Eye (tissue), 1 donor: Measurements from ENCODE around the gene TAS2R41.
"Not testable (repeated sequence)": the region's sequence is repeated elsewhere in the genome, so short reads cannot be mapped to it uniquely, and the experiment has no call there.

Experiments used
- DNase-seq: peaks from one replicate; pipeline ENCODE4 v3.0.0-alpha.2; 2015

The TAS2R41 gene

DNA sequence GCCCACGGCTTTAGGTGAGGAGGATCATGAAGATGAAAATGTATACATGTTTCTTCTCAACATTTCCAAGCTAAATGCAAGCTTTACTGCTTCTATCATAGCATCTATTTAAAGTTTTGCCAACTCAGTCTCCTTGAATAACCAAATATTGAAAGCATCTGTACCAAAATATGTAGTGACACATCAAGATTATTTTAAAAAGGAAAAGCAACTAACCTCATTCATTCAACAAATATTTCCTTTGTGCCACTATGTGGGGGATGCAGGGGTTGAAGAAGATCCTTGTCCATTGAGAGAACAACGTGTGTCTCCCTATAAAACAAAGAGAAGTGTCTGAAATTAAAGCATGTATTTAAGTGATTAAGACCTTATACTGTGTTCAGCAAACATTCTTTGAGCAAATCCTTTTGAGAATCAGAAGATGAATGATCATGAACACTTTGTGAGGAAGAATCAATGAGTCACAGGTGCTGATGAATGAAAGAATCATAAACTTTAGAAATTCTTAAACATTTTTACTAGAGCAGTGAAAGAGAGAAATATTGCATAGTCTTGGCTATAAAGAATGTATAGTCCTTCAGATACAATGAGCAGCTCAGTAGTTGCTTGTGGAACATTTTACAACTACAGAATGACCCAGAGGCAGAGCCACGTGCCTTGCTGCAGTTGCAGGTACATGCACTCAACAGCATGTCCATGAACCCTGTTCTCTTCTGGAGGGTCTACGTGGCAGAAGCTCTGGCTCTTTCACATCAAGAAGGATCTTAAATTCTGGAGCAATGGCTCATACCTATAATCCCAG, 20.5 kb upstream of the TAS2R41 start:
- no peak for DNase-seq

DNA sequence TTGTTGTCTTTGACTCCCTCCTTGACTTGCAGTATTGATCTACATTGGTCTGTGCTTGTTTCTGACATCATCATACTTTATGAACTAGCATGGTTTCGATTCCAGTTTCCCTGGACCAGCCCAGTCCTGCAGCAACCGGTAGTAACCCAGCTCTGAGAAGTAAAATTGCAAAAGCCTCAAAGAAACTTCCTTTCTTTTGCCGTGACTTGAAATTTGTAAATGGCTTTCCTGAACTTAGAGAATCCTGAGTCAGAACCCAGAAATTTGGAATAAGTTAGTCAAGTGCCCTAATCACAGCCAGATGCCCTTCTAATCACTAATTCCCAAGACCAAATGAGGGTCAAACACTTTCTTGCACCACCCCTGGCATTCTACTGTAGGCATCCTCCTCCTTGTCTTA, 19.4 kb upstream of the TAS2R41 start:
- DNase-seq, result no peak

DNA sequence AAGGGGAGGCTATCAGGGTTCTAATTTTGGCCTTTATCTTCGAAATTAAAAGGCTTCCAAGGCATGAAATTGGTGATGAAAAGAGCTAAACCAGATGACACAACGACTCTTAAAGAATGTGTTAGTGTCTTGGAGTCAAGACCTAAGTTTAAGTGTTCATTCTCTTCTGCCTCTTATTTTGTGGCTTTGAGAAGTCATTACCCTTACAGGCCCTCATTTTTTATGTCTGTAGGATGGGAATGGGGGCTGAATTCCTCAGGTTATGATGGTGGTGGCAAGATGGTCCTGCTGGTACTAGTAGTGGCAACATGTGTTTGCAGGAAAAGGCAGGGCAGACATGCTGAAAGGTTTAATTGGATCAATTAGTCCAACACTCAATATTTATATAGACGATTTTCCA, 19.0 kb upstream of the TAS2R41 start:
- no peak for DNase-seq

DNA sequence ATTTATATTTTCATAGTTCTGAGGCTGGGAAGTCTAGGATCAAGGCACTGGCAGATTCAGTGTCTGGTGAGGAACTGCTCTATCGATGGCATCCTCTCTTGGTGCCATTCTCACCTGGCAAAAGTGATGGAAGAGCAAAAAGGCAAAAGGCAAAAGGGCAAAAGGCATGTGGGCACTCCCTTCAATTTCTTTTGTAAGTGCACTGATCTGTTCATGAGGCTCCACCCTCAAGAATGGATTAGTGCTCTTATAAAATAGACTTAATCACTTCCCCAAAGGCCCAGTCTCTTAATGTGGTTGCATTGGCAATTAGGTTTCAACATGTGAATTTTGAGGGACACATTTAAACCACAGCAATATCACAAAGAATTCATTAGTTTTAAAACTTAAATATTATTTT, 18.3 kb upstream of the TAS2R41 start:
- no peak for DNase-seq

DNA sequence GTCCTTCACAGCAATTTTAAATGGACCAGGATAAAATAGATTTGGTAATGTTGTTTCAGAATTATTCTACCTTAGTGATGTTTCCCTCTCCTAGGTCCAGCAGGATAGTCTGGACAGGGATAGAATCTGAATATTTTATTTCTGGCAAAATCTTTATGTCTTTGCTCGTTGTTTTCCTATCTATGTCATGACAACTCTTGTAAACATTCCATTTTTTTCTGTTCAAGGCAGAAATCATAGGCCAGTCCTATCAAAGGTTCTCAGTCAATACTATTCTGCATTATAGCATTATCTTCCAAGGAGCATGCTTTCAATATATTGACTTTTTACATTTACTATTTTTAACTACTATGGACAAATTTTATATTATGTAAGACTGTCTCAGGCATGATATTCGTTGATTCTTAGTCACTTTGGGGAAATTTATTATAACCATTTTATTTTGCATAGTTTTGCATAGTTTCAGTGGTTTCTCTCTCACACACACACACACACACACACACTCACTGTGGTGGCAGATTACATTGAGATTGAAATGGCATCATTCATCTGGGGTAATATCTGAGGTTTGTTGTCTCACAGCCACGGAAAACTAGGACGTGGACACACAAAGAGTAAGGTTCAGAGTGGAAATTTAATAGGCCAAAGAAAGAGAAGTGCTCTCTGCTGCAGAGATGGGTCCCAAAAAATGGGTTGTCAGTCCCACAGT, 17.2 kb upstream of the TAS2R41 start:
- DNase-seq, result no peak

DNA sequence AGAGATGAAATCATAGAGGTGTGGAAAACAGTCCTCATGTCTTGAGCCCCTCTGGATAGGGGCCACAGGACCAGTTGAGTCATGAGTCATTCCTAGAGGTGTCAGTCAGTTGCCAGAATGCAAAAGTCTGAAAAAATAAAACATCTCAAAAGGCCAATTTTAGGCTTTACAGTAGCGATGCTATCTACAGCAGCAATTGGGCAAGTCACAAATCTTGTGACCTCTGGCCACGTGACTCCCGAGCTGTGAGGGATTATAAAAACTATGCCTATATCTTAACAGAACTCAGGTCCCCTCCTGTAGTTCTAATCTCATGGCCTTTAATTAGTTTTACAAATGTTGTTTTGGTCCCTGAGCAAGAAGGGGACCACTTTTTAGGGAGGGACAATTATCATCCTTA, 15.6 kb upstream of the TAS2R41 start:
- DNase-seq, result no peak

DNA sequence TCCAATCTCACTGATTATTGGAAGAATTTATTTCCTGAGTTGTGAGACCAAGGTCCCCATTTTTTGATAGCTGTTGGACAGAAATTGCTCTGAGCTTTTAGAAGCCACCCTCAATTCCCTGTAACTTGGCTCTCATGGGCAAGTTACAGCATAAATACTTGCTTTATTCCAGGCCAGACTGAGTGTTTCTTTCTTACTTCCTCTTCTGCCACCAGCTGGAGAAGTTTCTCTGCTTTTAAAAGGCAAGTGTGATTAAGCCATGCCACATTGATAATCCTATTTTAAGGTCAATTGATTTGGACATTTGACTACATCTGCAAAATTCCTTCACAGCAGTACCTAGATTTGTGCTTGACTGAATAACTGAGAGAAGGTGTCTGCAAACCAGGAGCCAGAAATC, 14.1 kb upstream of the TAS2R41 start:
- DNase-seq, result no peak

DNA sequence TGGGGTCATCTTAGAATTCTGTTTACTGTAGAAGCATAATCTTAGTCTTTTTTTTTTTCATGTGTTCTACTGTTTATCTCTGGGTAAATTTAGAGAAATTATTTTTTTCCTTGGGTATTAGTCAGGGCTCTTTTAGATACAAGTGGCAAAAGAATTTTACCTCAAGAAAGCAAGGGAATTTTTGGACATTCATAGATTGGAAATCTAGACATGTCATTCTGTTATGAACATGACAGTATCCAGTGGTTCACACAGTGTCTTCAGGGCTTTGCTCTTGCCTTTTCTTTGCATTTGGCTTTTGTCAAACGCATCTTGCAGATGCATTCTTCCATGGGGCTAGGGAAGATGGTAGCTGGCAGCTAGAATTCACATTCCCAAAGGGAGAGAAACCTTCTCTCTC, 13.7 kb upstream of the TAS2R41 start:
- DNase-seq, result no peak

DNA sequence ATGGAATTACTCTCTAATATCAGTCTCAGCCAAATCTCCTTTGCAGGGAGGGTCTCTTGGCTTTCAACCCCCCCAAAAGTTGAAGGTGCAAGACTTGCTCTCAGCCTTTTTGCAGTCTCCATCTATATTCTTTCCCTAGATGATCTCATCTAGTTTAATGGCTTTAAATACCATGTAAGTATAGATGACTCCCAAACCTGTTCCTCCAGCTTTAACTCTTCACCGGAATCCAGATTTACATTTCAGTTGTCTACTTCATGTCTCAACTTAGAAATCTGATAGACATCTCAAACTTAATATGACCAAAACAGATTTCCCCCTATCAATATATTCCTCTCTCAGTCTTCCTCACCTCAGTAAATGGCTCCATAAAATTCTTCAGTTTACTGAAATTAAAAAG, 9.9 kb upstream of the TAS2R41 start:
- no peak for DNase-seq

DNA sequence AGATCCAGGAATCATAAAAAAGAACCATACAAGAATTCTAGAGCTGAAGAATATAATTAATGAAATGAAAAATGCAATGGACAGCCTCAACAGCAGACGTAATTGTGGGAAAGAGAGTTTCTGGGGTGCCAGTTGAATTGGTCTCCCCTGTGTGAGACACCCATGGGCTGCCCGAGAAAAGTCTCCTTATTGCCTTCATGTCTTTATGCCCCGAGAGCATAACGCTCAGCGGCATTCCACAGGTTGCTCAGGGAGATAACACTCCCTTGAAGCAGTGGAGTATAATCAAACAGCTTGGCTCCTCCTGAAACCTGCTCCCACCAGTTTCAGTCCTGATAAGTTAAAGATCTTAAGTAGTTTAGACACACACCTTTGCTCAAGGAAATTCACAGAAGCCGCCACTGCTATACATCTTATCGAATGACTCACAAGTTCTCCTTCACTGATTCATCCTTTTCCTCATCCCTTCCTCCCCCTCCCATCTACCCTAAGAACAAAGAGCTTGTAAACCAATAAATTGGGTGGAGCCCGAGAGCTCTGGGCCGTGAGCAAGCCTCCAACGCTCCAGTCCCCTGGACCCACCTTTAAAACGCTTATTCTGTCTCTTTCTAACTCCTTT, 5.5 kb upstream of the TAS2R41 start:
- not testable (repeated sequence) for DNase-seq

DNA sequence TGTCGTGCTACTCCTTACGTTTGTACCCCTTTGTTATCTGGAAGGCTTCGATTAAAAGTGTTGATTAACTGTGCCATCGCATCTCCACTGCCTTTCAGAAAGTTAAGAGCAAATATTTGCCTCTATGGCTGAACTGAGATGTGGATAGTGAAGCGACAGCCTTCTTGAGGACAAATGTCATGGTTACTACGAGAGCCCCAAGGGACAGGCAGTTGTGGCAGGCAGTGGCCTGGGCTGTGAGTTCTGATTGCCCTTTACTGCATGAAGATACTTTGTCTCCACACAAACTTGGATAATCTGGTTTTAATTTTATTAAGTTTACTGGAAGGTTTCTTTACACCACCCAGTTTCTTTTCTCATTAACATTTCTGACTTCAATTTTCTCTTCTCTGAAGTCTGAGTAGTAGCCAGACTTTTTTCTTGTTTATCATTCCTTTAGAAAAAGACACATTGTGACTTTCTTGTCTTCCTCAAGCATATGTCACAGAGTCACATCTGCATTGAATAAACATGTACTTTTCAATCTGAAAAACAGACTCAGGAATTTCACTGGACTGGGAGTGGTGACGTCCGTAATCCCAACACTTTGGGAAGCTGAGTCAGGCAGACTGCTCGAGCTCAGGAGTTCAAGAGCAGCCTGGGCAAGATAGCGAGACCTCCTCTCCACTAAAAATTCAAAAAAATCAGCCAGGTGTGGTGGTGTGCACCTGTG, 1.5 kb downstream of the TAS2R41 start:
- peak; percentile 11 for DNase-seq

DNA sequence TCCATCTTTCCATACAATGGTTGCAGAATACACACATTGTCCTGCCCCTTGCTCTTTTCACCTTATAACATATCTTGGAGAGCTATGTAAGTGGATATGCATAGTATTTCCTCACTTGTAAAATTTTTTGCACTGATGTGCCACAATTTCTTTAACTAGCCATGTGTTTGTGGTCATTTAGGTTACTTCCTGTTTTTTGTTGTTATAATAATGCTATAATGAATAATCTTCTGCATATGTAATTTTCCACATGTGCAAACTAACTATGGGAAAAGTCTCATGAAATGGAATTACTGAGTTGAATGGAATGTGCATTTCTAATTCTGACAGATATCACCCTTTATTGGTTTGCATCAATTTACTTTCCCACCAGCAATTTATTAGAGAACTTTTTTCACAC, 2.8 kb downstream of the TAS2R41 start:
- no peak for DNase-seq

DNA sequence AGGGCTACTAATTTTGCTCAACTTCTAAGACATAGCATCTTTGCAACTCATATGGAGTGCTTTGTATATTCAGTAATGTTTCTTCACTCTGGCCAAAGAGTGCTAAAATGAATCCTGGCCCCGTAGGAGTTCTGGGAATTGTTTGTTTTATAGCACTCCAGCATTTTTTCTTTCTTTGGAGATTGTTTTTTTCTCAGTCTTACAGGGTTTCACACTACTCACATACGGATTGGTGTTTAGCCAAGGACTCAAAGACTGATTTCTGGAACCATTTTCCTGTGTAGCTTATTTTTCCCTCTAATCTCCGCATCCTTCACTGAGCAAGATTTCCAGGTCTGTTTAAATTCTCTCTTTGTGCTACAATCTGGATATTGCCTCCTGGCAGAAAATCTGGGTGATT, 6.4 kb downstream of the TAS2R41 start:
- peak; percentile 26 for DNase-seq

DNA sequence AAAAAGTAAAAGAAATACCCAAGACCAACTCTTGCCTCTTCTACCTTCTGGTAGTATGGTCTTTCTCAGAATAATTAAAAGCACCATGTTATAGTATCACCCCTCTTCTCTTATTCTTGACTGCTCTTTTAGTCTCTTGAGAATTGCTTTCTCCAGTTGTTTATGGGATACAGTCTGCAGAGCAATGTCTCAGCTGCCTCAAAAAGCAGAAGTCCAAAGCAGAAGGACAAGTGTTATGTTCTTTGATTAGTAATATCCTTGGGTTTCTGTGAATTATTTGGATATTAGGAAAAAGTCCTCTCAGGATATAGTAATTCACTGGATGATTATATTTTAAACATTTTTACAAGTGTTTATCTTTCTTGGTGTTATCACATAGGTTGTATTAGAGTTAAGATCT, 7.4 kb downstream of the TAS2R41 start:
- DNase-seq, result no peak

DNA sequence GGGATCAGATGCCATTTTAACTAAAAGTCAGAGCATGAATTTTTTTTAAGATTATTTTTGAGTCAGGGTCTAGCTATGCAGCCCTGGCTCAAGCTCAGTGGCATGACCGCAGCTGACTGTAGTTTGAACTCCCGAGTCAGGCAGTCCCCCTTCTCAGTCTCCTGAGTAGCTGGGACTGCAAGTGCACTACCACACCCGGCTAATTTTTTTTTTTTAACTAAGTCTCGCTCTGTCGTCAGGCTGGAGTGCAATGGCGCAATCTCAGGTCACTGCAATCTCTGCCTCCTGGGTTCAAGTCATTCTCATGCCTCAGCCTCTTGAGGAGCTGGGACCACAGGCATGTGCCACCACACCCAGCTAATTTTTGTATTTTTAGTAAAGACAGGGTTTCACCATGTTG, 7.8 kb downstream of the TAS2R41 start:
- no peak for DNase-seq

DNA sequence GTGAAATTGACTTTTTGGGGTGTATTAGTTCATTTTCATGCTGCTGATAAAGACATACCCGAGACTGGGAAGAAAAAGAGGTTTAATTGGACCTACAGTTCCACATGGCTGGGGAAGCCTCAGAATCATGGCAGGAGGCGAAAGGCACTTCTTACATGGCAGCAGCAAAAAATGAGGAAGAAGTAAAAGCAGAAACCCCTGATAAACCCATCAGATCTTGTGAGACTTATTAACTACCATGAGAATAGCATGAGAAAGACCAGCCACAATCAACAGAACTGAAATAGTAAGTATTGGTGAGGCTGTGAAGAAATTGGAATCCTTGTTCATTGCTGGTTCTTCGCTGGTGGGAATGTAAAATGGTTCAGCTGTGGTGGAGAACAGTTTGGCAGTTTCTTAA, 8.6 kb downstream of the TAS2R41 start:
- DNase-seq, result not testable (repeated sequence)

DNA sequence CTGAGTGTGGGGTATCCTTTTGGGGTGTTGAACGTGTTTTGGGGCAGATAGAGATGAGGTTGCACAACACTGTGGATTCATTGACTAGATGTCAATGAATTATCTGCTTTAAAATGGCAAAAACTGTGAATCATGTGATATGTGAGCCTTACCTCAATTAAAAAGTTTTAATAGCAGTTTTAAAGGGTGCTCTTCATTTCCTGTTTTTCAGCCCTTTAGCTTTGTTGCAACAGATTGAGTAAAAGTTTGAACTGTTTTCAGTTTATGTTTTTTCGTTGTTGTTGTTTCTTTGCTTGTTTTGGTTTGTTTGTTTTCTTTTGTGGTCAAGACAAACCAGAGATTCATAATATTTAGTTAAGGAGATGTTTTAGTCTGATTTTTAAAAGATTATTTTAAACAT, 9.4 kb downstream of the TAS2R41 start:
- DNase-seq, result no peak

DNA sequence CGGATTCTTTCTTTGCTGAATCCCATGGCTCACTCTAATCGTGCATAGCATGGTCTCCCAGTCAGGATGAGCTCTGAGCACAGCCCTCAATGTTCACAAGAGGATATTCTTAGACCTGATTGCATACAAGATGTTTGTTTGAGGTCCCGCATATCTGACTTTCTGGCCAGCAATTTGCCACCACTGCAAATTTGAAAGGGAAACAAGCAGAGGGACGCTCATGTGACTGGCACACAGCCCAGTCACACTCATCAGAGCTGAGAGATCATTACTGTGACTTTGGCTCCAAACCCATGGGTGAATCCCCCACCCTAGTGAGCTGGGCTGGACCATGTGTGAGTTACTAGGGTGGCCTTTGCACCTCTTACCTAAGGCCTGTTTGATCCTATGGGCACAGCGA, 9.9 kb downstream of the TAS2R41 start:
- DNase-seq, result no peak

DNA sequence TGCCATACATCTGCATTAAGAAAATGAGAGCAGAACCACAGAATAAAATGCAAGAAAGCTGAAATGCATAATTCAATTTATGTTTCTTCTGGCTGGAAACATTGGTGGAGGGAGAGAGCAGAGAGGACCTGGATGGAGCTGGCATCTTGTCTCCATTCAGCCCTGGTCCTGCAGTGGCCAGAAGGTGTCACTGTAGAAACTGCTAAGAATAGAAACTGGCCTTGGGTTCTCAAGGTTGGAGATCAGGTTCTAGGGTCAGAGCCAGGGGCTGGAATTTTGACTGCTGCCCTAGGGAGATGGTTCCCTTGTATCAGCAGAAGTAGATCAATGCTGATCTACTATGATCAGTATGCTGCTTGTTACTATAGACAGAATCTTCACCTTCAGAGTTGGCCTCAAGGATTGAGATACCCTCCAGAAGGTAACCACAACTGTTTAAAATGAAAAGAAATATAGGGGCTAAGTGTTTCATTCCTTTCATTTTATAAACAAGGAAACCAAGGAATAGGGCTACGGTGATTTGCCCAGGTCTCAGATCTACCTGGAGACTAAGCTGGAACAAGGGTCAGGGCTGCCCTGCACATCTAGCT, 13.1 kb downstream of the TAS2R41 start:
- DNase-seq, result no peak

DNA sequence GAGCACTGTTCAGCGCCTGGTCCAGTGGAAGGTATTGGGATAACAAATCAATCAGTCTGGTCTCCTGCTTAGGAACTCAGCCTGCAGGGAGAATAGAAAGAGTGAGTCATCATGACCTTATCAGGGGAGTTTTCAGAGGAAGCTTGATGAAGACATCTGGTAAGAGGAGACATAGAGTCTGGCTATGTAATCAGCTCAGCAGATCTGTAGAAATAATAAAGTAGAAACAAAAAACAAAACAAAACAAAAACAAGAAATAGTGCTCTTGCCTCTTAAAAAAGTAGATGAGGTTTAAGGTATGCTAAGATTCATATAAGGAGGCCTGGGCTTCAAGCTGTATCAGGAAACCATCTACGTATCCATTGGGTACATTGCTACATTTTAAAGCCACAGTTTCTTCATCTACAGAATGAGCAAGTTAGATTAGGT, 14.4 kb downstream of the TAS2R41 start:
- DNase-seq, result no peak

DNA sequence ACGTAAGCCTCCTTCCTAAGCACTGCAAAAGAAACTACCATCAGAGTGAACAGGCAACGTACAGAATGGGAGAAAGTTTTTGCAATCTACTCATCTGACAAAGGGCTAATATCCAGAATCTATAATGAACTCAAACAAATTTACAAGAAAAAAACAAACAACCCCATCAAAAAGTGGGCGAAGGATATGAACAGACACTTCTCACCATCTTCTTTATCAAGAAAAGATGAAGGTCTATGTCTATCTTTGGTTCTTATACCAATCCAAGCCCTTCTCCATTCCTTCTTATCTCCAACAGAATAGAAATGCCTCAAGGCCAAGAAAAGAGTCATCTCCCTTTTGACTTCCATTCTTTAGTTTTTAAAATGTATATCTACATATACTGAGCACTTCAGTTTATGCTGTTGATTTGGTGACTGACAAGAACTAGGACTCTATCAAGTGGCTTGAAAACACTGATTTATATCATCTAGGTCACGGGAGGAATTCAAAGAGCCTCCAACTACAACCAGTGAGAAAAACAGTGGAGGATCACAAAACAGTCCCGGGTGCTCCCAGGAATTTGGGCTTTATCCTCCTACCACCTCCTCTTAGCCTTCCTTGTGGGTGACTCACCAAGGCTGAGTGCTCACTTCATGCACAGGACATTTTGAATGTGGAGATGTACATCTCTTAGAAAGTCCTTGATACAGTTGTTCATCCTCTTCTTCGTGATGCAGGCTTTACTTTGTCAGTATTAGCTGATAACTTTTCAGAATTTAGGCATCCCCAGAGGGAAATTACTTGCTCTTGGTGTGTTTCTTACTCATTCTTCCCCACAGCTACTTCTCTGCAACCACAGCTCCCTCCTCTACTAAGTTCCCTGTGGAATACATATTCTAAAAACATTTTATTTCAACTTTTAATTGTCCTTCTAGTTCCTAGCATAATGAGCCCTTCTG, 15.4 kb downstream of the TAS2R41 start:
- DNase-seq, result no peak

DNA sequence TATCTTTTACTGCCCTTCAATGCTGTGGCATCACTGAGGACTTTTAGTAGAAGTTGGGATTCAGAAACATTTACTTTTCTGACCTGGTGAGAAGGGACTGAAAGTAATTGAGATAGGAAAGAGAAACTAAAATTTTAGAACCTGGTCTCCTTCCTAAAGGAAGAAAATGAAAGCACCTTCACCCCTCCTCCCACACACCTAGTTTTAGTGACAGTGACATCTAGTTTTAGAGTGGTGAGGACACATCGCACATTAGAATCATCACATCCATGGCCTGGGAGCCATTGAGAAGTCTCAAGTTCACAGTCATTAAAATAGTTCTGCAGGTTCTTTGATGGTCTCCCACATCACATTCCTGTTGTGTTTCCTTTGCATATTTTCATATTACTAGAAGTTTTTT, 16.1 kb downstream of the TAS2R41 start:
- no peak for DNase-seq
